ENCODE results near the gene GABRD. TPM values are rescaled to one million over a fixed set of nuclear protein-coding genes. Genes with fewer than 3 reads are reported as not detected.

The GABRD gene
- total RNA-seq, 1 donor from 2014 or later = not detected

- Mint-ChIP-seq H3K4me3 (ENCODE audit: unreplicated experiment) (no peak overlapping the region), H3K4me1 (ENCODE audit: low read depth) (peaks cover 5% of the 10 kb centered on the region), H3K27me3 (ENCODE audit: low read depth) (peaks cover 23% of the 10 kb centered on the region), H3K9me3 (ENCODE audit: low read depth) (no peaks in the 10 kb centered on the region), H3K27ac (ENCODE audit: unreplicated experiment) (no peak overlapping the region), H3K36me3 (ENCODE audit: low read depth) (no peaks in the 10 kb centered on the region)
- no peak for DNase-seq (ENCODE audit: low spot score)
- TF ChIP-seq, protein P1, sequence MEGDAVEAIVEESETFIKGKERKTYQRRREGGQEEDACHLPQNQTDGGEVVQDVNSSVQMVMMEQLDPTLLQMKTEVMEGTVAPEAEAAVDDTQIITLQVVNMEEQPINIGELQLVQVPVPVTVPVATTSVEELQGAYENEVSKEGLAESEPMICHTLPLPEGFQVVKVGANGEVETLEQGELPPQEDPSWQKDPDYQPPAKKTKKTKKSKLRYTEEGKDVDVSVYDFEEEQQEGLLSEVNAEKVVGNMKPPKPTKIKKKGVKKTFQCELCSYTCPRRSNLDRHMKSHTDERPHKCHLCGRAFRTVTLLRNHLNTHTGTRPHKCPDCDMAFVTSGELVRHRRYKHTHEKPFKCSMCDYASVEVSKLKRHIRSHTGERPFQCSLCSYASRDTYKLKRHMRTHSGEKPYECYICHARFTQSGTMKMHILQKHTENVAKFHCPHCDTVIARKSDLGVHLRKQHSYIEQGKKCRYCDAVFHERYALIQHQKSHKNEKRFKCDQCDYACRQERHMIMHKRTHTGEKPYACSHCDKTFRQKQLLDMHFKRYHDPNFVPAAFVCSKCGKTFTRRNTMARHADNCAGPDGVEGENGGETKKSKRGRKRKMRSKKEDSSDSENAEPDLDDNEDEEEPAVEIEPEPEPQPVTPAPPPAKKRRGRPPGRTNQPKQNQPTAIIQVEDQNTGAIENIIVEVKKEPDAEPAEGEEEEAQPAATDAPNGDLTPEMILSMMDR (IDR thresholded peaks at IDR 0.05) = no peak
Measured at GRCh38 chr1:1988061-1988945, 30.8 kb upstream of the GABRD start.

- peaks cover 5% of the 10 kb centered on the region for H3K4me1 Mint-ChIP-seq (ENCODE audit: low read depth)
- no peaks in the 10 kb centered on the region for H3K36me3 Mint-ChIP-seq (ENCODE audit: low read depth)
- DNase-seq (ENCODE audit: low spot score) = no peak
- no peaks in the 10 kb centered on the region for H3K9me3 Mint-ChIP-seq (ENCODE audit: low read depth)
- no peak overlapping the region for H3K27ac Mint-ChIP-seq (ENCODE audit: unreplicated experiment)
- H3K4me3 Mint-ChIP-seq (ENCODE audit: unreplicated experiment) = no peak overlapping the region
- TF ChIP-seq, protein P1 (IDR thresholded peaks at IDR 0.05) = no peak
- H3K27me3 Mint-ChIP-seq (ENCODE audit: low read depth) = peaks cover 23% of the 10 kb centered on the region
Measured at GRCh38 chr1:1989102-1989542, 30.0 kb upstream of the GABRD start.

- peaks cover 5% of the 10 kb centered on the region for H3K4me1 Mint-ChIP-seq (ENCODE audit: low read depth)
- TF ChIP-seq, protein P1 (IDR thresholded peaks at IDR 0.05) = no peak
- no peaks in the 10 kb centered on the region for H3K36me3 Mint-ChIP-seq (ENCODE audit: low read depth)
- no peak for DNase-seq (ENCODE audit: low spot score)
- H3K4me3 Mint-ChIP-seq (ENCODE audit: unreplicated experiment) = no peak overlapping the region
- H3K27ac Mint-ChIP-seq (ENCODE audit: unreplicated experiment) = no peak overlapping the region
- no peaks in the 10 kb centered on the region for H3K9me3 Mint-ChIP-seq (ENCODE audit: low read depth)
- peaks cover 26% of the 10 kb centered on the region for H3K27me3 Mint-ChIP-seq (ENCODE audit: low read depth)
Measured at GRCh38 chr1:1989789-1990188, 29.4 kb upstream of the GABRD start.

- H3K4me3 Mint-ChIP-seq (ENCODE audit: unreplicated experiment) = no peak overlapping the region
- H3K27me3 Mint-ChIP-seq (ENCODE audit: low read depth) = peaks cover 26% of the 10 kb centered on the region
- DNase-seq (ENCODE audit: low spot score) = no peak
- peaks cover 5% of the 10 kb centered on the region for H3K4me1 Mint-ChIP-seq (ENCODE audit: low read depth)
- no peak overlapping the region for H3K27ac Mint-ChIP-seq (ENCODE audit: unreplicated experiment)
- H3K36me3 Mint-ChIP-seq (ENCODE audit: low read depth) = no peaks in the 10 kb centered on the region
- TF ChIP-seq, protein P1 (IDR thresholded peaks at IDR 0.05) = no peak
- H3K9me3 Mint-ChIP-seq (ENCODE audit: low read depth) = no peaks in the 10 kb centered on the region
Measured at GRCh38 chr1:1990222-1990621, 28.9 kb upstream of the GABRD start.

DNA sequence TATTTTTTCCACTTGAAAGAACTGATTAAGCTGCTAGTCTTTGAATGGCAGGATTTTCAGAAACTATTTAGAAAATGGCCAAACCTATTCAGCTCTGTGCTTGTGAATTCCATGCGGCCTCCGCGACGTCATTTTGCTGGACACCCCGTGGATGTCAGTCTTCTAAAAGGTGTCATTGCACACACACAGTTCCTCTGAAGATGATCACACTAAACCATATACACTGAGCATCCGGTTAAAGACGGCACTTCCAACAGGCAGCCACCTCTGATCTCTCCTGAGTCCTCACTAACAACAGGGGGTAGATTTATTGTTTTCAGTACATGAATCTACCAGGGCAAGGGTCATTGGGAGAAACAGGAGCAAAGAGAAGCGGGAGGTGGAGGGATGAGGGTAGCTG, 24.6 kb upstream of the GABRD start:
- H3K27me3 Mint-ChIP-seq (ENCODE audit: low read depth) = peaks cover 26% of the 10 kb centered on the region
- no peak overlapping the region for H3K4me3 Mint-ChIP-seq (ENCODE audit: unreplicated experiment)
- no peaks in the 10 kb centered on the region for H3K9me3 Mint-ChIP-seq (ENCODE audit: low read depth)
- H3K27ac Mint-ChIP-seq (ENCODE audit: unreplicated experiment) = no peak overlapping the region
- no peaks in the 10 kb centered on the region for H3K4me1 Mint-ChIP-seq (ENCODE audit: low read depth)
- no peak for DNase-seq (ENCODE audit: low spot score)
- TF ChIP-seq, protein P1 (IDR thresholded peaks at IDR 0.05) = no peak
- H3K36me3 Mint-ChIP-seq (ENCODE audit: low read depth) = no peaks in the 10 kb centered on the region
